HG02642 (cell line): ENCODE measurements around the gene OR1L8.
"Not testable (repeated sequence)": the region's sequence is repeated elsewhere in the genome, so short reads cannot be mapped to it uniquely, and the experiment has no call there.

ENCODE experiments used
- ATAC-seq: cut with Tn5 transposase; IDR thresholded peaks from one replicate; pipeline ENCODE4 v1.9.1; 2021; ENCODE audit warnings: mild to moderate bottlenecking; ENCODE audit not compliant: unreplicated experiment, poor library complexity

The OR1L8 gene, protein sequence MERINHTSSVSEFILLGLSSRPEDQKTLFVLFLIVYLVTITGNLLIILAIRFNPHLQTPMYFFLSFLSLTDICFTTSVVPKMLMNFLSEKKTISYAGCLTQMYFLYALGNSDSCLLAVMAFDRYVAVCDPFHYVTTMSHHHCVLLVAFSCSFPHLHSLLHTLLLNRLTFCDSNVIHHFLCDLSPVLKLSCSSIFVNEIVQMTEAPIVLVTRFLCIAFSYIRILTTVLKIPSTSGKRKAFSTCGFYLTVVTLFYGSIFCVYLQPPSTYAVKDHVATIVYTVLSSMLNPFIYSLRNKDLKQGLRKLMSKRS

GRCh38 chr9:122583284-122583683, at the start of gene OR1L8:
Gene OR1L8, minus strand, starts transcription at chr9:122583384. Its CDS starts 14,907 bp downstream, at chr9:122568477.
- not testable (repeated sequence) for ATAC-seq

GRCh38 chr9:122619996-122620395, 36.8 kb upstream of the OR1L8 start:
- no peak for ATAC-seq

DNA sequence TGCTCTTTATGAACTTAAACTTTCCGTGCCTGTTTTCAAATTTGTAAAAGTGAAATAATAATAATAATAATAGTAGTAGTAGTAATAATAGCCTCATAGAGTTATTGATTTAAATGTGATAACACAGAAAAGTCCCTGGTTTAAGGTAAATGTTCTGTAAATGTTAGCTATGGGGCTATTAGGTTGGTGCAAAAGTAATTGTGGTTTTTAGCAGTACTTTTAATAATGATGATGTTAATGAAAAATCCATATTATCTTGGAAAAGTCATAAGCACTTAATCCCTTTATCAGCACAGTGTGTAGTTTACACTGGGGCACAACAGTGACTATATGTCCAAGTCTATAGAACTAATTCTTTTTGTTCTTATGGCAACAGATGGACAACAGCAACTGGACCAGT, 31.2 kb upstream of the OR1L8 start, which contains the start of gene OR1Q1:
TSS of gene OR1Q1 (plus strand) at position 377 of the 400 bp plus-strand sequence. CDS start at position 377, 0 bp downstream.
- ATAC-seq = no peak

DNA sequence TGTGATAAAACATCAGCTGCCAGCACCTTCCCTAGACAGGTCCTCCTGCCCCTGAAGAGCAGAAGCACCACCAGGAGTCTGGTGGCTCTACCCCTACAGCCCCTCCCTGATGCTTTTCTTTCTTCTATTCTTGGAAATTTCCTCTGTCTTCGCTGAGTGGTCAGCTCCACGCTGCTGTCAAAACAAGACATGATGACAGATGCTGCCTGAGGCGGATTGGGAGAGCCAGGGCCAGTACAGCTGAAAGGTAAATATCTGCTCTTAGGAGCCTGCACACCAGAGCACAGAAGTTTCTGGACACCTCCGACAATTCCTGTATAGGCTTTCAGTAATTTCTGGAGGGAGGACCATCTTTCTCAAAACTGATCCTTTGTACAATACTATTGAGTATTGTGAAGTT, 26.6 kb upstream of the OR1L8 start:
- no peak for ATAC-seq

DNA sequence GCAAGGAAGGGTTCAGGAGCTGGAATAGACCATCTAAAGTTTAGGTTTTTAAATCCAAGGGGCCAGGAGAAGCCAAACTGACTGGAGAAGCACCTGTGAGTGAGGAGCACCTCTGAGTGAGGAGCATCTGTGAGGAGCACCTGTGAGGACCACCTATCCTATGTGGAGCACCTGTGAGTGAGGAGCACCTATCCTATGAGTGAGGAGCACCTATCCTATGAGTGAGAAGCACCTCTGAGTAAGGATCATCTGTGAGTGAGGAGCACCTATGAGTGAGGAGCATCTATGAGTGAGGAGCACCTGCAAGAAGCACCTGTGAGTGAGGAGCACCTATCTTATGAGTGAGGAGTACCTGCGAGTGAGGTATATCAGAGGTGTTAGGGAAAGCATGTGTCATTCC, 23.4 kb upstream of the OR1L8 start:
- ATAC-seq = no peak

DNA sequence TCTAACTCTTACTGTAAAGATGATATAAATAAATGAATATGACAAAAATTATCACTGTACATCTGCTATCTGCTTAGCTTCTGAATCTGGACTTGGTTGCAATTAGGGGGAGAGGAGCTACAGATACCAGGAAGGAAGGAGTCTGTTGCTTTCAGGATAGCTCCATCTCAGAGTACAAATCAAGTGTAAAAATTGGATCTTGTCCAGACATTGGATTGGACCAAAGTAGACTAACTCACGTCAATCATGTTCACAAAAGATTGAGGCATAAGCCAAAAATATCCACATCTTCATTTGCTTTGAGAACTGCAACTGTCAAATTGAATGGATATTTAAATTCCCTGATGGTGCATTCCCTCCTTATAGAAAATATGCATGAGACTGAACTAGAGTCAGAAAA, 22.5 kb upstream of the OR1L8 start:
- ATAC-seq = no peak

GRCh38 chr9:122580360-122580759, 2.8 kb downstream of the OR1L8 start:
- ATAC-seq = no peak

DNA sequence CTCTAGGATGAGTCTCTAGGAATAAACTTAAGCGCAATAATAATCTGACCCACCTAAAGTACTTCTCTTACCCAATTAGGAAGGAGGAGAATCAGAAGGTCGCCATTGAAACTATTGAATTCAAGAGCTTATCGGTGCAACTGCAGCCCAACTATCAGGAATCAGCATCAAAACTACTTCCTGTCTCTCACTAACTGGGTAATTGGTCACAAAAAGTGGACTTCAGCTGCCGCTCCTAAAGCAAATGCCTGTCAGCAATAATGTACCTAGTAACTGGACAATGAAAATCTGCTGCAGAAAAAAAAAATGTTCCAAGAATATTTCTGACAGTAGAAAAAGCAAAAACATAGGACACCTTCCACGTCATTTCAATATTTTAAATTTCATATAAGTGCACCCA, 3.3 kb downstream of the OR1L8 start:
- no peak for ATAC-seq

DNA sequence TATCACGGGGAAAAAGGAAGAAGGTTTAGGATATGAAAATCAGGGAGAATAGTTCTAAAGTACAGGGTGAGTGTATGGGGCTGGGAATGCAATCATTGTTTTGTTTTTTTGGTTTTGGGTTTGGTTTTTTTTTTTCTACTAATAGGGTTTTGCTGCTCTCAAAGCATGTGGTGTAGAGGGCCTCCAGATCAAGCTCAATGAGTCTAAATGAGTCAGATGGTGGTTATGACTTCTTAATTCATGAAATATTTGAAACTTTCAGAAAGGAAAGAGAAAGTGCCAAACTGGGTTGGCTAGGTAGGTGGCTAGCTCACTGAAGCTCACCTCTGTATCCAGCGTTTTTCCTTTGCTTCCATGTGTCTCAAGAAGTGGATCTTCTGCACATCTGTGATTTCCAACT, 10.7 kb downstream of the OR1L8 start:
- ATAC-seq = no peak

DNA sequence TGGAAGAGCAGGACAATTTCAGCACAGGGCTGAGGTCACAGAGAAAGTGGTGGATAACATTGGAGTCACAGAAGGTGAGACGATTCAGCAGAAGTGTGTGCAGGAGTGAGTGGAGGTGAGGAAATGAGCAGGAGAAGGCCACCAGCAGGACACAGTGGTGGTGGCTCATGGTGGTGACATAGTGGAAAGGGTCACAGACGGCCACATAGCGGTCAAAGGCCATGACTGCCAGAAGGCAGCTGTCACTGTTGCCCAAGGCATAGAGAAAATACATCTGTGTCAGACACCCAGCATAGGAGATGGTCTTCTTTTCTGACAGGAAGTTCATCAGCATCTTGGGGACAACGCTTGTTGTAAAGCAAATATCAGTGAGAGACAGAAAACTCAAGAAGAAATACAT, 15.3 kb downstream of the OR1L8 start:
- no peak for ATAC-seq

GRCh38 chr9:122562134-122562760, 20.9 kb downstream of the OR1L8 start:
- no peak for ATAC-seq

GRCh38 chr9:122561446-122561845, 21.7 kb downstream of the OR1L8 start:
- ATAC-seq = no peak

DNA sequence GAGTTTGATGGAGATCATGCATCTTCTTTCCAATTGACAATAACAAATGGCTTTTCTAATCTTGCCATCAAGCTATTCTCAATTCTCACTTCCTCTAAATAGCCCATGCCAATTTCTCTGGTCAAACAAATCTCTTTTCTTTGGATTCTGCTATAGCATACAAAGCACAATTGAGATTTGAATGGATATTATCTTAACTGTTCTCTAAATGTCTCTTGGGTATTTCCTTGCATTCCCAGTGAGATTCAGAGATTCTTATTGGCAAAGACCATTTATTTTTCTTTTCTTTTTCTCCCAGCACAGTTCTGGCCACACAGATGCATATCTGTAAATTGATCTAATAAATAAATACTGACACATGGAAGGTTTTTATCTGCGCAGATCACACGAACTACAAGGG, 30.4 kb downstream of the OR1L8 start, which contains the start of gene OR1N2:
TSS of gene OR1N2 (plus strand) at position 301 of the 400 bp plus-strand sequence. CDS start 100 bp downstream, outside the sequence.
- ATAC-seq = no peak

- ATAC-seq = no peak
Observed at GRCh38 chr9:122551371-122551770, 31.8 kb downstream of the OR1L8 start.

DNA sequence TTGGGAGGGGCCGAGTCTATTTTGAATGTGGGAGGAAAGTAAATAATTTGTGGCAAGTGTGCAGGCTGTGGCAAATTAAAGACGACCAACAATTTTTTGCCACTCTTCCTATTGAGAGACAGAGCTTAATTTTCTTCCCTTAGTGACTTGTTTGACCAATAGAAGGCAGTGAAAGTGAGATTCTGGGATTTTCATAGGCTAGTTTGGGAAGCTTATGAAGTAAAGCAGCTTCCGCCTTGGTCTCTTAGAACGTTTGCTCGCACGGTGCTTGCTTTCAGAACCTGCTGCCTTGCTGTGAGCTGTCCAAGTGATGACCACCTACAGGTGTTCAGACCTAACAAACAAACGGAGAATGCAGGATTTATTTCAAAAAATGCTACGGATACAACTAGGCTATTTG, 37.0 kb downstream of the OR1L8 start:
- ATAC-seq = no peak

- ATAC-seq = no peak
Observed at GRCh38 chr9:122538757-122539156, 44.4 kb downstream of the OR1L8 start.

GRCh38 chr9:122537066-122537465, 46.1 kb downstream of the OR1L8 start:
- ATAC-seq = not testable (repeated sequence)

- ATAC-seq = no peak
Observed at GRCh38 chr9:122536134-122536533, 47.0 kb downstream of the OR1L8 start.

DNA sequence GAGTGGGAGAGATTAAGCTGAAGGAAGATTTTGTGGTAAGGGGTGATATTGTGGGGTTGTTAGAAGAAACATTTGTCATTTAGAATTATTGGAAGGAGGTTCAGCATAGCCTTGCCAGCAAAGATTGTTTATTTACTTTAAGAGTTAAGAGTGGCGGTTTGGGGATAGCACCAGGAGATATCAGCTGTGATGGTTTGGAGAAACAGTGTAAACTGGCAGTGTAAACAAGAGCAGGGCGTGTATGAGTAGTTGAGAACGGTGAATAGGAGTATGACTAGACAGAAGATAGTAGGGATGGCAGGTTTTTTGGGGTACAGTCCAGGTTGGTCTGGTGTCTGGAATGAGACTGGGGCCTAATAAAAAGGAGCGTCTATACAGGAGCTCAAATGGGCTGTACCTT, 52.0 kb downstream of the OR1L8 start:
- ATAC-seq = not testable (repeated sequence)

GRCh38 chr9:122527193-122527592, 56.0 kb downstream of the OR1L8 start, which contains the start of gene OR1N1:
Gene OR1N1, minus strand, starts transcription at chr9:122527293. Its CDS starts 0 bp downstream, at chr9:122527293.
- ATAC-seq = no peak

DNA sequence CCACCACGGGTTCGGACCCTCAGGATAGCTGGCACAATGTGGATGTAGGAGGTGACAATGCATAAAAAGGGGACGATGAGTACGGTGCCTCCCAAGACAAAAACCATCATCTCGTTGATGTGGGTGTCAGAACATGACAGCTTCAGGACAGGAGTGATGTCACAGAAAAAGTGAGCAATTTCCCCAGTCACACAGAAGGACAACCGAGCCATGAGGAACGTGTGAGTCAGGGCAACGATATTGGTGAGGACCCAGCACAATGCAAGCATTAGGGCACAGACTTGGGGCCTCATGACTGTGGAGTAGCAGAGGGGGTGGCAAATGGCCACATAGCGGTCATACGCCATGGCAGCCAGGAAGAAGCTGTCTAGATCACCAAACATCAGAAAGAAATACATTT, 56.6 kb downstream of the OR1L8 start:
- no peak for ATAC-seq

GRCh38 chr9:122519376-122519775, 63.8 kb downstream of the OR1L8 start:
- ATAC-seq = no peak
